Forelimb muscle (tissue), 1 donor: ENCODE data around the gene ULK4. TPM values are rescaled to one million over a fixed set of nuclear protein-coding genes. Genes with fewer than 3 reads are reported as not detected.
"Not testable (repeated sequence)": the region's sequence is repeated elsewhere in the genome, so short reads cannot be mapped to it uniquely, and the experiment has no call there.

Source experiments
- DNase-seq: peaks from one replicate; pipeline ENCODE4 v3.0.0-alpha.2; 2013; ENCODE audit warnings: low read depth
- polyA plus RNA-seq: library from polyadenylated mRNA; unstranded; fragments of 120-200 nt; gene quantifications from one replicate; pipeline ENCODE4 v1.2.1, GENCODE V29; 2013; ENCODE audit not compliant: insufficient read length

ULK4 gene
- polyA plus RNA-seq, 1 donor: 2.4 TPM

- not testable (repeated sequence) for DNase-seq
Measured at GRCh38 chr3:41647730-41648129, 314.2 kb downstream of the ULK4 start.

GRCh38 chr3:41640076-41640475 is 321.8 kb downstream of the ULK4 start:
- no peak for DNase-seq

- no peak for DNase-seq
Measured at GRCh38 chr3:41638381-41638780, 323.5 kb downstream of the ULK4 start.

GRCh38 chr3:41632700-41633099 is 329.2 kb downstream of the ULK4 start:
- DNase-seq: no peak

GRCh38 chr3:41630708-41631107 is 331.2 kb downstream of the ULK4 start:
- no peak for DNase-seq

- no peak for DNase-seq
Measured at GRCh38 chr3:41629986-41630385, 331.9 kb downstream of the ULK4 start.

GRCh38 chr3:41629072-41629471 is 332.8 kb downstream of the ULK4 start:
- DNase-seq: no peak

GRCh38 chr3:41627477-41628087 is 334.3 kb downstream of the ULK4 start:
- no peak for DNase-seq

- DNase-seq: no peak
Measured at GRCh38 chr3:41612853-41613252, 349.1 kb downstream of the ULK4 start.

- no peak for DNase-seq
Measured at GRCh38 chr3:41611008-41611407, 350.9 kb downstream of the ULK4 start.

GRCh38 chr3:41608347-41608746 is 353.6 kb downstream of the ULK4 start:
- DNase-seq: no peak

- no peak for DNase-seq
Measured at GRCh38 chr3:41603807-41604206, 358.1 kb downstream of the ULK4 start.

GRCh38 chr3:41602121-41602520 is 359.8 kb downstream of the ULK4 start:
- DNase-seq: no peak

GRCh38 chr3:41601404-41601987 is 360.4 kb downstream of the ULK4 start:
- no peak for DNase-seq

GRCh38 chr3:41600616-41601015 is 361.3 kb downstream of the ULK4 start:
- no peak for DNase-seq

GRCh38 chr3:41599127-41599484 is 362.8 kb downstream of the ULK4 start:
- no peak for DNase-seq

GRCh38 chr3:41598402-41599126 is 363.3 kb downstream of the ULK4 start:
- DNase-seq: no peak

GRCh38 chr3:41593774-41594173 is 368.1 kb downstream of the ULK4 start:
- DNase-seq: no peak

GRCh38 chr3:41592753-41593510 is 369.0 kb downstream of the ULK4 start:
- no peak for DNase-seq

GRCh38 chr3:41583014-41583413 is 378.9 kb downstream of the ULK4 start:
- no peak for DNase-seq

GRCh38 chr3:41581700-41582099 is 380.2 kb downstream of the ULK4 start:
- DNase-seq: no peak

- DNase-seq: no peak
Measured at GRCh38 chr3:41580274-41580959, 381.5 kb downstream of the ULK4 start.
